OCI-LY7 (cell line): ENCODE measurements around the gene KCNJ8. TPM values are rescaled to one million over a fixed set of nuclear protein-coding genes. Genes with fewer than 3 reads are reported as not detected.

Experiments used
- BruUV-seq: library from RNA; stranded (reverse); fragments of 400-500 nt; replicated peaks from 2 replicates; lab custom pipeline; 2021; lab: Mats Ljungman, UMichigan
- CTCF ChIA-PET: fragments of 300-600 bp; sonication (Branson Sonifier 250); formaldehyde crosslinking; loops from one replicate; lab custom pipeline; 2022; ENCODE audit warnings: antibody characterized with exemption; ENCODE audit not compliant: unreplicated experiment; lab: Charles Lee
- POLR2A ChIA-PET: fragments of 300-600 bp; sonication (Branson Sonifier 250); formaldehyde crosslinking; loops from one replicate; lab custom pipeline; 2022; ENCODE audit warnings: antibody characterized with exemption; lab: Charles Lee
- DNase-seq: peaks from one replicate; pipeline ENCODE4 v3.0.0-alpha.2; 2015; ENCODE audit warnings: low spot score
- H2AFZ ChIP-seq: fragments of 200-600 bp; sonication (generic), shearing (Covaris generic); 2 replicates; pipeline ENCODE4 v1.6.1; 2014; ENCODE audit warnings: mild to moderate bottlenecking, antibody characterized with exemption, low read length, moderate library complexity
- H3K27ac ChIP-seq: fragments of 200-600 bp; sonication (generic); 2 replicates; pipeline ENCODE4 v1.5.1; 2014; ENCODE audit warnings: mixed run types, low read depth, mild to moderate bottlenecking, moderate library complexity, low read length, inconsistent platforms; ENCODE audit not compliant: poor library complexity, severe bottlenecking
- H3K36me3 ChIP-seq: fragments of 200-600 bp; sonication (generic); 2 replicates; pipeline ENCODE4 v1.6.1; 2014; ENCODE audit warnings: mild to moderate bottlenecking, antibody characterized with exemption, low read length, moderate library complexity, mixed read lengths; ENCODE audit not compliant: insufficient read depth
- H3K4me1 ChIP-seq: fragments of 200-600 bp; sonication (generic); 2 replicates; pipeline ENCODE4 v1.5.1; 2014; ENCODE audit warnings: mild to moderate bottlenecking, low read length; ENCODE audit not compliant: insufficient read depth, poor library complexity, severe bottlenecking
- H3K4me2 ChIP-seq: fragments of 200-600 bp; sonication (generic); 2 replicates; pipeline ENCODE4 v1.6.1; 2014; ENCODE audit warnings: mild to moderate bottlenecking, low read length
- H3K4me3 ChIP-seq: fragments of 200-600 bp; sonication (generic); 2 replicates; pipeline ENCODE4 v1.5.1; 2014; ENCODE audit warnings: mild to moderate bottlenecking, low read depth, low read length; ENCODE audit not compliant: poor library complexity, severe bottlenecking
- H3K79me2 ChIP-seq: fragments of 200-600 bp; sonication (generic); 2 replicates; pipeline ENCODE4 v1.6.1; 2016; ENCODE audit warnings: low read depth, mild to moderate bottlenecking, low read length, moderate library complexity, mixed read lengths; ENCODE audit not compliant: insufficient read depth
- H3K9me2 ChIP-seq: fragments of 200-600 bp; sonication (generic); 2 replicates; pipeline ENCODE4 v1.6.1; 2016; ENCODE audit warnings: mild to moderate bottlenecking, low read length, mixed read lengths; ENCODE audit not compliant: insufficient read depth
- H3K9me3 ChIP-seq: fragments of 200-600 bp; sonication (generic); 2 replicates; pipeline ENCODE4 v1.6.1; 2014; ENCODE audit warnings: mild to moderate bottlenecking, mixed run types, low read length, mixed read lengths
- H4K20me1 ChIP-seq: fragments of 200-600 bp; sonication (generic); 2 replicates; pipeline ENCODE4 v1.6.1; 2014; ENCODE audit warnings: mild to moderate bottlenecking, antibody characterized with exemption, low read length, moderate library complexity, mixed read lengths; ENCODE audit not compliant: insufficient read depth
- EZH2phosphoT487 ChIP-seq: fragments of 200-600 bp; sonication (generic); IDR thresholded peaks from 2 replicates; pipeline ENCODE4 v1.6.1; 2018; ENCODE audit warnings: low read depth, borderline replicate concordance, mild to moderate bottlenecking, mixed run types, antibody characterized with exemption, low read length, moderate library complexity, mixed read lengths
- intact Hi-C: fragments of 100-400 bp; cut with micrococcal nuclease; formaldehyde crosslinking; loops from one replicate; pipeline ENCODE4 v1.10.0; 2022; ENCODE audit not compliant: unreplicated experiment
- total RNA-seq, 2 experiments: library from RNA; depleted of rRNA in 1 of 2; stranded (reverse); fragments of >200 nt in 1 of 2; shearing (Covaris generic) in 1 of 2; gene quantifications; 2 replicates each; pipeline ENCODE4 v1.2.3, GENCODE V29; 2014 to 2022
- TF ChIP-seq, protein P1 (sequence below): fragments of 200-600 bp; sonication (generic); conservative IDR thresholded peaks from 2 replicates; pipeline ENCODE4 v1.5.1; 2014; ENCODE audit warnings: mild to moderate bottlenecking, antibody characterized with exemption, low read length, moderate library complexity, mixed read lengths

Gene KCNJ8
- total RNA-seq, 2 experiments from 2014 or later = not detected

DNA sequence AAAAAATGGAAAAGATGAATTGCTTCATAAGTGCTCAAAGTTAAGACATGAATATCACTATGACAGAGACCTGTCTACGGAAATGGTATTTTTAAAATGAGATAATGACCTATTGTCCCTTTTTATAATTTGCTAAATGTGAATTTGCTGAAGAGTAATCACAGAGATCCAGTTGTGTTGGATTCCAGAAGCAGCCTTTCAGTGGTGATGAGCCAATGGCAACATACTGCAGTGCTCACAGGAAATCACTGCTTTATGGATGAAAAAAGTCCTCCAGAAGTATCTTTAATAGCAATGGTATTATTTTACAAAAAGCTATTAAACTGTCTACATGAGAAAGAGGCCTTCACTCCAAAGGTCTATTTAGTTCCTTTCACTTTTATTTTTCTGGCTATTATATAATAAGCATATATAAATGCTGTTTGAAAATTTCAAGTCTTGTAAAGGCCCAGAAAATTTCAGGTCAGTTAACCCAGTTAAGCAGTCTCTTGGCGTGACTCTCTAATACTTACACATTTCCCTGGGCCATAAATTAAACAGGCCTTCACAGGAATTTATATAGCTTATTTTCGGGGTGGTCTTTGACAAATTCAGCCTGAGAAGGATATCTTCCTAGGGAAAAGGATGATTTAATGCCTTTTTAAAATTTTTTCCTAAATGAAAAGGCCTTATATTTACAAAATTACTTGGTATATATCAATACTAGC, 55.4 kb downstream of the KCNJ8 start:
- TF ChIP-seq EZH2phosphoT487 = no peak
- intact Hi-C loops = no loop called here
- Histone ChIP-seq H3K36me3 (no peaks in the 10 kb centered on the region), H3K9me3 (no peaks in the 10 kb centered on the region), H3K4me3 (no peak overlapping the region), H2AFZ (no peak overlapping the region), H3K79me2 (no peaks in the 10 kb centered on the region), H3K27ac (no peak overlapping the region), H3K4me2 (no peak overlapping the region), H3K9me2 (no peaks in the 10 kb centered on the region), H3K4me1 (no peaks in the 10 kb centered on the region), H4K20me1 (no peaks in the 10 kb centered on the region)
- DNase-seq = no peak
- ChIA-PET CTCF (no interaction called here), POLR2A (no interaction called here)
- no TSS peak for BruUV-seq

DNA sequence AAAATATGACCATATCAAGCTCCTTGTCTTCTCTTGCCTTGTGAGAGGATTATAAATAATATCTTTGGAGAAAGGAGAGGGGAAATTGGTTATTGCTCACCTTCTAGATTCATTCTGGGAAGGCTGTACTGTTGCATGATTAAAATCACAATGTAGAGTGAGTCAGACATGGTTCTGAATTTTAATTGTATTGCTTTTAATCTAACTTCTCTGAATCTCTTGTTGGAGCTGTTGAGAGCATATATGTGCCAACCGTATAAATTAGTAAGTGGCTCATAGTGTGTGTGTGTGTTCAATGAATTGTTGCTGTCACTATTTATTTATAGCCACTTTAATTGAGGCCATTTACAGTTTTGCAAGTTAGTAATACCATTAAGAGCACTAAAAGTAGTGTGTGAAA, 56.1 kb downstream of the KCNJ8 start:
- H3K4me2 ChIP-seq = no peak overlapping the region
- intact Hi-C loops = no loop called here
- H3K9me2 ChIP-seq = no peaks in the 10 kb centered on the region
- no peaks in the 10 kb centered on the region for H3K4me1 ChIP-seq
- H2AFZ ChIP-seq = no peak overlapping the region
- H3K27ac ChIP-seq = no peak overlapping the region
- no peaks in the 10 kb centered on the region for H3K79me2 ChIP-seq
- no peak for DNase-seq
- BruUV-seq = no TSS peak
- H3K36me3 ChIP-seq = no peaks in the 10 kb centered on the region
- H3K4me3 ChIP-seq = no peak overlapping the region
- no peaks in the 10 kb centered on the region for H4K20me1 ChIP-seq
- TF ChIP-seq, protein P1, sequence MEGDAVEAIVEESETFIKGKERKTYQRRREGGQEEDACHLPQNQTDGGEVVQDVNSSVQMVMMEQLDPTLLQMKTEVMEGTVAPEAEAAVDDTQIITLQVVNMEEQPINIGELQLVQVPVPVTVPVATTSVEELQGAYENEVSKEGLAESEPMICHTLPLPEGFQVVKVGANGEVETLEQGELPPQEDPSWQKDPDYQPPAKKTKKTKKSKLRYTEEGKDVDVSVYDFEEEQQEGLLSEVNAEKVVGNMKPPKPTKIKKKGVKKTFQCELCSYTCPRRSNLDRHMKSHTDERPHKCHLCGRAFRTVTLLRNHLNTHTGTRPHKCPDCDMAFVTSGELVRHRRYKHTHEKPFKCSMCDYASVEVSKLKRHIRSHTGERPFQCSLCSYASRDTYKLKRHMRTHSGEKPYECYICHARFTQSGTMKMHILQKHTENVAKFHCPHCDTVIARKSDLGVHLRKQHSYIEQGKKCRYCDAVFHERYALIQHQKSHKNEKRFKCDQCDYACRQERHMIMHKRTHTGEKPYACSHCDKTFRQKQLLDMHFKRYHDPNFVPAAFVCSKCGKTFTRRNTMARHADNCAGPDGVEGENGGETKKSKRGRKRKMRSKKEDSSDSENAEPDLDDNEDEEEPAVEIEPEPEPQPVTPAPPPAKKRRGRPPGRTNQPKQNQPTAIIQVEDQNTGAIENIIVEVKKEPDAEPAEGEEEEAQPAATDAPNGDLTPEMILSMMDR = no peak
- no peak for TF ChIP-seq EZH2phosphoT487
- H3K9me3 ChIP-seq = no peaks in the 10 kb centered on the region
- CTCF ChIA-PET = no interaction called here
- POLR2A ChIA-PET = no interaction called here

DNA sequence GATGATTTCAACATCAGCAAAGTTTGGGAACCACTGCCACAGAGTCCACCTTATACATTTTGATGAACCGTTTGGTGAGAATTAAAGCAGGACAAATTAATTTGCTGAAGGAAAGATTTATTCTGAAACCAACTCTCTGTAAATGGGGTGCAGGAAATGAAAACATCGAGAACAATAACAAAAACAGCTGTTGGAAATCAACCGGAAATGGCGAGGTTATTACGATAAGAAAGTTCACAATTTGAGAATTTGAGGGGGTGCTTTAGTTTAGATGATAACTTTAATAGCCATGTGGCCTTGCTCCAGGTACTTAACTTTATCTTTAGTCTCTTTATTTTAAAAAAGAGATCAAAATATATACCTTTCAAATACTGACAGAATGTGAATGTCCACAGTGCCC, 56.7 kb downstream of the KCNJ8 start:
- no peak overlapping the region for H3K4me3 ChIP-seq
- intact Hi-C loops = no loop called here
- H2AFZ ChIP-seq = no peak overlapping the region
- no peaks in the 10 kb centered on the region for H3K9me3 ChIP-seq
- CTCF ChIA-PET = no interaction called here
- no peaks in the 10 kb centered on the region for H3K36me3 ChIP-seq
- DNase-seq = no peak
- POLR2A ChIA-PET = no interaction called here
- no peaks in the 10 kb centered on the region for H4K20me1 ChIP-seq
- TF ChIP-seq EZH2phosphoT487 = no peak
- TF ChIP-seq, protein P1 = no peak
- H3K79me2 ChIP-seq = no peaks in the 10 kb centered on the region
- H3K4me1 ChIP-seq = no peaks in the 10 kb centered on the region
- no peaks in the 10 kb centered on the region for H3K9me2 ChIP-seq
- BruUV-seq = no TSS peak
- H3K4me2 ChIP-seq = no peak overlapping the region
- no peak overlapping the region for H3K27ac ChIP-seq
